ENCODE measurements around the gene NOP9.

Gene NOP9

DNA sequence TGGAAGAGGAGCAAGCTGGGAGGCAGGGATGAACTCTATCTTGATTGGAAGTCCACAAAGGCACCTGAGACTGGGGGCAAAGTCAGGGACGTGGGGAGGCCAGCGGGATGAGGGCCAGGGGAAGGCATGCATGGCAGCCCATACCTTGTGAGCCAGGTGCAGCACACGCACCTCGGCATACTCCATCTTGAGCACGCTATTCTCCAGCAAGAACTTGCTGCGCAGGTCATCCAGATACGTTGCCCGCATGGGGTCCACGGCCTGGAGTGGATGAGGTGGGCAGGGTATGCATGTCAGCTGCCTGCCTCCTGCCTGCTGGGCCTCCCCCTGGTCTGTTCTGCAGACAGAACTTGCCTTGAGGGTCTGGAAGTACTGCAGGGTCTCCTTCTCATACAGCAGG is 32.1 kb upstream of the NOP9 start:
- H2AK5ac ChIP-seq (ENCODE audit: low read length): no peak overlapping the region
- H3K18ac ChIP-seq (ENCODE audit: low read length): no peak overlapping the region
- no peak overlapping the region for H3K4me3 ChIP-seq (ENCODE audit: low read length)
- no peak overlapping the region for H3K27ac ChIP-seq (ENCODE audit: low read depth, low read length)
- H3K79me2 ChIP-seq (ENCODE audit: control insufficient read depth, insufficient read depth, low read length): no peaks in the 10 kb centered on the region
- DNase-seq: no peak
- H3K27me3 ChIP-seq (ENCODE audit: insufficient read depth, low read length, poor library complexity): no peaks in the 10 kb centered on the region
- no peak overlapping the region for H2BK5ac ChIP-seq (ENCODE audit: low read length)
- H3K36me3 ChIP-seq (ENCODE audit: control insufficient read depth, insufficient read depth, low read length): no peaks in the 10 kb centered on the region
- H3K4me2 ChIP-seq (ENCODE audit: low read length): no peak overlapping the region
- H3K23ac ChIP-seq (ENCODE audit: low read length): no peak overlapping the region
- WGBS (ENCODE audit: extremely low coverage, insufficient coverage, low lambda C conversion rate): no CpG with 5 or more reads among the region's 9 CpGs
- H4K5ac ChIP-seq (ENCODE audit: low read length): no peak overlapping the region
- H3K4me1 ChIP-seq (ENCODE audit: control insufficient read depth, low read depth, low read length): no peaks in the 10 kb centered on the region
- no peak overlapping the region for H4K8ac ChIP-seq (ENCODE audit: low read depth, low read length)
- no peak overlapping the region for H3K56ac ChIP-seq (ENCODE audit: low read length)
- H3K79me1 ChIP-seq (ENCODE audit: low read length): no peaks in the 10 kb centered on the region
- no peak overlapping the region for H2BK120ac ChIP-seq (ENCODE audit: low read depth, low read length)
- no peak overlapping the region for H3K9ac ChIP-seq (ENCODE audit: low read length)
- H3K4ac ChIP-seq (ENCODE audit: low read depth, low read length): no peak overlapping the region
- H2BK15ac ChIP-seq (replicated peaks; ENCODE audit: low read depth): no peak overlapping the region

GRCh38 chr14:24268225-24268624 is 31.4 kb upstream of the NOP9 start:
- H4K8ac ChIP-seq (ENCODE audit: low read depth, low read length): no peak overlapping the region
- H2BK120ac ChIP-seq (ENCODE audit: low read depth, low read length): no peak overlapping the region
- no peaks in the 10 kb centered on the region for H3K79me2 ChIP-seq (ENCODE audit: control insufficient read depth, insufficient read depth, low read length)
- H2BK5ac ChIP-seq (ENCODE audit: low read length): no peak overlapping the region
- WGBS (ENCODE audit: extremely low coverage, insufficient coverage, low lambda C conversion rate): no CpG with 5 or more reads among the region's 9 CpGs
- no peak overlapping the region for H3K4me2 ChIP-seq (ENCODE audit: low read length)
- H2AK5ac ChIP-seq (ENCODE audit: low read length): no peak overlapping the region
- DNase-seq: no peak
- H3K27ac ChIP-seq (ENCODE audit: low read depth, low read length): no peak overlapping the region
- no peak overlapping the region for H3K56ac ChIP-seq (ENCODE audit: low read length)
- no peaks in the 10 kb centered on the region for H3K4me1 ChIP-seq (ENCODE audit: control insufficient read depth, low read depth, low read length)
- no peak overlapping the region for H2BK15ac ChIP-seq (replicated peaks; ENCODE audit: low read depth)
- no peaks in the 10 kb centered on the region for H3K27me3 ChIP-seq (ENCODE audit: insufficient read depth, low read length, poor library complexity)
- no peak overlapping the region for H3K4ac ChIP-seq (ENCODE audit: low read depth, low read length)
- no peak overlapping the region for H3K23ac ChIP-seq (ENCODE audit: low read length)
- H3K4me3 ChIP-seq (ENCODE audit: low read length): no peak overlapping the region
- no peaks in the 10 kb centered on the region for H3K79me1 ChIP-seq (ENCODE audit: low read length)
- no peak overlapping the region for H3K9ac ChIP-seq (ENCODE audit: low read length)
- no peaks in the 10 kb centered on the region for H3K36me3 ChIP-seq (ENCODE audit: control insufficient read depth, insufficient read depth, low read length)
- H3K18ac ChIP-seq (ENCODE audit: low read length): no peak overlapping the region
- no peak overlapping the region for H4K5ac ChIP-seq (ENCODE audit: low read length)

GRCh38 chr14:24269368-24269767 is 30.3 kb upstream of the NOP9 start:
- no peak overlapping the region for H3K9ac ChIP-seq (ENCODE audit: low read length)
- no peak overlapping the region for H3K18ac ChIP-seq (ENCODE audit: low read length)
- no peaks in the 10 kb centered on the region for H3K79me2 ChIP-seq (ENCODE audit: control insufficient read depth, insufficient read depth, low read length)
- no peaks in the 10 kb centered on the region for H3K36me3 ChIP-seq (ENCODE audit: control insufficient read depth, insufficient read depth, low read length)
- no peak overlapping the region for H2AK5ac ChIP-seq (ENCODE audit: low read length)
- no CpG with 5 or more reads among the region's 8 CpGs for WGBS (ENCODE audit: extremely low coverage, insufficient coverage, low lambda C conversion rate)
- no peak overlapping the region for H3K4me3 ChIP-seq (ENCODE audit: low read length)
- H2BK15ac ChIP-seq (replicated peaks; ENCODE audit: low read depth): no peak overlapping the region
- H3K4ac ChIP-seq (ENCODE audit: low read depth, low read length): no peak overlapping the region
- H2BK120ac ChIP-seq (ENCODE audit: low read depth, low read length): no peak overlapping the region
- H3K27me3 ChIP-seq (ENCODE audit: insufficient read depth, low read length, poor library complexity): no peaks in the 10 kb centered on the region
- no peak overlapping the region for H3K27ac ChIP-seq (ENCODE audit: low read depth, low read length)
- H3K79me1 ChIP-seq (ENCODE audit: low read length): no peaks in the 10 kb centered on the region
- DNase-seq: no peak
- H4K5ac ChIP-seq (ENCODE audit: low read length): no peak overlapping the region
- no peak overlapping the region for H2BK5ac ChIP-seq (ENCODE audit: low read length)
- no peak overlapping the region for H4K8ac ChIP-seq (ENCODE audit: low read depth, low read length)
- no peaks in the 10 kb centered on the region for H3K4me1 ChIP-seq (ENCODE audit: control insufficient read depth, low read depth, low read length)
- H3K23ac ChIP-seq (ENCODE audit: low read length): no peak overlapping the region
- no peak overlapping the region for H3K4me2 ChIP-seq (ENCODE audit: low read length)
- H3K56ac ChIP-seq (ENCODE audit: low read length): no peak overlapping the region

DNA sequence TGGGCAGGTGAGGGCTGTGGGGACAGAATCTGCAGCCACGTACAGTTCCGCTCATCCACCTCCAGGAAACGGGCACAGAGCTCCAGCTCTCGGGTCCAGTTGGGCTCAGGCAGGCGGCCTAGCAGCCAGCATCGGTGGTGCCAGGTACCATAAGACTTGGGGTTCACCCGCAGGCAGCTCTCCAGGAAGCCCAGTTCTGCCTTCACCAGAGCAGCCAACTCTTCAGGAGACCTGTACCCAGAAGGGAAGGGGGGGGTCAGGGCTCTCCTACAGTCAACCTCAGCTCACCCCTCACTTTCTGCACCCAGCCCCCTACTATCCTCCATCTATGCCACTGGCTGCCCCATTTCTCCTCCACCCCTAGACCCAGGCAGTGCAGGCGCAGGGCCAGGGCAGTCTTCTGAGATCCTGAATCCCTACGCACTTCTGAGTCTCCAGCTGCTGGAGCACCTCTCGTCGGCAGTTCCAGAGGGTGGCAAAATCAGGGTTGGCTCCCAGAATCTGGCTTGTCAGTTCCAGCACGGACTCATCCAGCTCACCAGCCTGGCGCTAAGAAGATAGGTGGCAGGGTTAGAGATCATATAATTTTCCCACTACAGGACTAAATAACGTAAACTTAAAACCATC is 29.6 kb upstream of the NOP9 start:
- no CpG with 5 or more reads among the region's 14 CpGs for WGBS (ENCODE audit: extremely low coverage, insufficient coverage, low lambda C conversion rate)
- H2BK15ac ChIP-seq (replicated peaks; ENCODE audit: low read depth): no peak overlapping the region
- no peak overlapping the region for H3K9ac ChIP-seq (ENCODE audit: low read length)
- H3K23ac ChIP-seq (ENCODE audit: low read length): no peak overlapping the region
- H2BK5ac ChIP-seq (ENCODE audit: low read length): no peak overlapping the region
- H3K27me3 ChIP-seq (ENCODE audit: insufficient read depth, low read length, poor library complexity): no peaks in the 10 kb centered on the region
- H3K4me1 ChIP-seq (ENCODE audit: control insufficient read depth, low read depth, low read length): no peaks in the 10 kb centered on the region
- H3K4me2 ChIP-seq (ENCODE audit: low read length): no peak overlapping the region
- H2AK5ac ChIP-seq (ENCODE audit: low read length): no peak overlapping the region
- no peaks in the 10 kb centered on the region for H3K79me1 ChIP-seq (ENCODE audit: low read length)
- DNase-seq: no peak
- H3K56ac ChIP-seq (ENCODE audit: low read length): no peak overlapping the region
- no peaks in the 10 kb centered on the region for H3K36me3 ChIP-seq (ENCODE audit: control insufficient read depth, insufficient read depth, low read length)
- H3K18ac ChIP-seq (ENCODE audit: low read length): no peak overlapping the region
- no peaks in the 10 kb centered on the region for H3K79me2 ChIP-seq (ENCODE audit: control insufficient read depth, insufficient read depth, low read length)
- H2BK120ac ChIP-seq (ENCODE audit: low read depth, low read length): no peak overlapping the region
- H4K5ac ChIP-seq (ENCODE audit: low read length): no peak overlapping the region
- no peak overlapping the region for H3K4me3 ChIP-seq (ENCODE audit: low read length)
- no peak overlapping the region for H4K8ac ChIP-seq (ENCODE audit: low read depth, low read length)
- H3K27ac ChIP-seq (ENCODE audit: low read depth, low read length): no peak overlapping the region
- no peak overlapping the region for H3K4ac ChIP-seq (ENCODE audit: low read depth, low read length)

DNA sequence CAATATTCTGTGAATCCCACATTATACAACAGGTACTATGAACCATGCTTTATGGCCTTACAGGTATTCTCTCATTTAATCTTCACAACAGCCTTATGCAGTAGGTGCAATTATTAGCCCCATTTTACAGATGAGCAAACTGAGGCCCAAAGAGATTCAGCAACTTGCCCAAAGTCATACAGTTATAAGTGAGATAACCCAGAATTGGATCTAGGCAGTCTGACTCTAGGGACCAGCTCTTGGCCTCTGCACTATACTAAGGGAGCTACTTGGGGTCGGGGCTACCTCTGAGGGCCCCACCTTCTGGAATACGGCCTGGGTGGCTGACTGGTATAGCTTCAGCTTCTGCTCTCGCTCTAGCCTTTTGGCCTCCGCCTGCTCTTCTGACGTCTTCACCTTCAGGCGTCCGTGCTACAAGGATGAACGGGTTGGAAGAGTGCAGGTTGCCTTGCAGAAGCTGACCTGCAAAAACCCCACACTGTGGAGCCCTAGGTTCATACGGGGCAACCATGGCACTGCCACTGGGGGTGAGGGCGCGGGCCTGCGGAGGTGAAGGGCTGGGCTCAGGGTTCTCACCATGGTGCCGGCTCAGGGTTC is 29.0 kb upstream of the NOP9 start:
- Histone ChIP-seq H4K5ac (ENCODE audit: low read length) (no peak overlapping the region), H2BK15ac (replicated peaks; ENCODE audit: low read depth) (no peak overlapping the region), H3K27me3 (ENCODE audit: insufficient read depth, low read length, poor library complexity) (no peaks in the 10 kb centered on the region), H3K18ac (ENCODE audit: low read length) (no peak overlapping the region), H2BK5ac (ENCODE audit: low read length) (no peak overlapping the region), H3K4me3 (ENCODE audit: low read length) (peak overlapping the region; percentile 23), H3K27ac (ENCODE audit: low read depth, low read length) (no peak overlapping the region), H3K4me1 (ENCODE audit: control insufficient read depth, low read depth, low read length) (no peaks in the 10 kb centered on the region), H2AK5ac (ENCODE audit: low read length) (no peak overlapping the region), H3K4me2 (ENCODE audit: low read length) (peak overlapping the region; percentile 17), H3K56ac (ENCODE audit: low read length) (peak overlapping the region; percentile 99), H4K8ac (ENCODE audit: low read depth, low read length) (peak overlapping the region; percentile 29), H3K23ac (ENCODE audit: low read length) (no peak overlapping the region), H3K79me2 (ENCODE audit: control insufficient read depth, insufficient read depth, low read length) (no peaks in the 10 kb centered on the region), H3K4ac (ENCODE audit: low read depth, low read length) (no peak overlapping the region), H3K79me1 (ENCODE audit: low read length) (no peaks in the 10 kb centered on the region), H2BK120ac (ENCODE audit: low read depth, low read length) (no peak overlapping the region), H3K9ac (ENCODE audit: low read length) (peak overlapping the region; percentile 97), H3K36me3 (ENCODE audit: control insufficient read depth, insufficient read depth, low read length) (no peaks in the 10 kb centered on the region)
- no peak for DNase-seq
- no CpG with 5 or more reads among the region's 13 CpGs for WGBS (ENCODE audit: extremely low coverage, insufficient coverage, low lambda C conversion rate)
